K562 (cell line): ENCODE data around the gene AP2S1. TPM values are rescaled to one million over a fixed set of nuclear protein-coding genes. Genes with fewer than 3 reads are reported as not detected.
"Not testable (repeated sequence)": the region's sequence is repeated elsewhere in the genome, so short reads cannot be mapped to it uniquely, and the experiment has no call there.

Source experiments
- ATAC-seq: fragments of 200-7000 bp; cut with Tn5 transposase; 3 replicates; pipeline ENCODE4 v1.9.1; 2020; ENCODE audit warnings: moderate library complexity
- BruUV-seq: library from RNA; stranded (reverse); fragments of 400-500 nt; replicated peaks from 2 replicates; lab custom pipeline; 2021; lab: Mats Ljungman, UMichigan
- CTCF ChIA-PET: fragments of 300-600 bp; formaldehyde crosslinking; extraction: SDS; loops from one replicate; lab custom pipeline; 2021; ENCODE audit warnings: low intra/inter-chr PET ratio; lab: Yijun Ruan, JAX
- POLR2A ChIA-PET: fragments of 300-600, 350-650 bp; sonication (Branson Sonifier 250); formaldehyde crosslinking; extraction: SDS; loops from one replicate; lab custom pipeline; 2021; ENCODE audit warnings: antibody characterized with exemption, inconsistent platforms; lab: Yijun Ruan, JAX
- DNase-seq, 4 experiments: peaks; one replicate each; pipeline versions ENCODE4 v3.0.0 to v3.0.0-alpha.2; 2011 to 2018; ENCODE audit warnings: low spot score in 3 of 4, mixed read lengths in 3 of 4; ENCODE audit errors: extremely low read depth in 1 of 4
- FAIRE-seq: peaks from 2 replicates; lab custom pipeline; 2011; peaks lifted over from hg19 to GRCh38; lab: Jason Lieb, UNC
- H2AFZ ChIP-seq: 2 replicates; pipeline ENCODE4 v1.6.0; 2011; ENCODE audit warnings: low read depth, low read length, control low read depth, inconsistent platforms
- H3K27ac ChIP-seq: fragments of 200-600 bp; 3 replicates; pipeline ENCODE4 v1.8.0; 2011; ENCODE audit warnings: low read depth, mild to moderate bottlenecking, control low read depth, inconsistent platforms, low read length, moderate library complexity, mixed read lengths; ENCODE audit errors: extremely low read depth
- H3K27me3 ChIP-seq, 2 experiments: fragments of 300-600 bp in 1 of 2; 2 replicates in 1 of 2; 3 replicates in 1 of 2; pipeline versions ENCODE4 v1.6.0 to v1.8.0; 2011; ENCODE audit warnings: inconsistent platforms in 2 of 2, low read length in 2 of 2, mild to moderate bottlenecking in 1 of 2, mixed read lengths in 1 of 2, moderate library complexity in 1 of 2; ENCODE audit not compliant: control insufficient read depth in 2 of 2, insufficient read depth in 2 of 2
- H3K36me3 ChIP-seq: fragments of 300-600 bp; 3 replicates; pipeline ENCODE4 v1.8.0; 2011; ENCODE audit warnings: mild to moderate bottlenecking, low read length, inconsistent platforms; ENCODE audit not compliant: control insufficient read depth, insufficient read depth
- H3K4me1 ChIP-seq, 2 experiments: fragments of 200-600 bp in 1 of 2; replicated peaks in 1 of 2; 2 replicates in 1 of 2; 3 replicates in 1 of 2; pipeline versions ENCODE4 v1.5.1 to v1.8.0; 2011; ENCODE audit warnings: inconsistent platforms in 2 of 2, low read length in 2 of 2, mild to moderate bottlenecking in 1 of 2, mixed read lengths in 1 of 2, moderate library complexity in 1 of 2; ENCODE audit not compliant: control insufficient read depth in 2 of 2, insufficient read depth in 2 of 2
- H3K4me2 ChIP-seq: 2 replicates; pipeline ENCODE4 v1.6.1; 2011; ENCODE audit warnings: low read length, control low read depth, inconsistent platforms, mixed read lengths; ENCODE audit not compliant: insufficient read depth
- H3K4me3 ChIP-seq: fragments of 200-600 bp; sonication (generic), shearing (Covaris generic); 2 replicates; pipeline ENCODE4 v1.5.1; 2016; ENCODE audit warnings: control low read depth, inconsistent platforms
- H3K79me2 ChIP-seq: fragments of 200-600 bp; 3 replicates; pipeline ENCODE4 v1.8.0; 2011; ENCODE audit warnings: low read length, inconsistent platforms; ENCODE audit not compliant: control insufficient read depth, insufficient read depth
- H3K9ac ChIP-seq, 2 experiments: 2 replicates each; pipeline versions ENCODE4 v1.6.0 to v1.6.1; 2011; ENCODE audit warnings: low read depth in 2 of 2, low read length in 2 of 2, control low read depth in 1 of 2, inconsistent platforms in 1 of 2, mild to moderate bottlenecking in 1 of 2, mixed read lengths in 1 of 2; ENCODE audit not compliant: insufficient read depth in 1 of 2
- H3K9me1 ChIP-seq: one replicate; pipeline ENCODE4 v1.6.0; 2011; ENCODE audit warnings: inconsistent platforms, mild to moderate bottlenecking, low read length, moderate library complexity; ENCODE audit not compliant: control insufficient read depth, insufficient read depth
- H3K9me3 ChIP-seq: replicated peaks from 2 replicates; pipeline ENCODE4 v1.5.1; 2011; ENCODE audit warnings: low read depth, low read length, inconsistent platforms; ENCODE audit not compliant: control insufficient read depth, insufficient read depth
- H4K20me1 ChIP-seq: replicated peaks from 2 replicates; pipeline ENCODE4 v1.6.1; 2011; ENCODE audit warnings: low read length, inconsistent platforms, mixed read lengths; ENCODE audit not compliant: control insufficient read depth, insufficient read depth
- MCM7 ChIP-seq, 2 experiments: fragments of 450-650 bp; IDR thresholded peaks; 2 replicates each; pipeline ENCODE4 v1.6.1; 2016 to 2018
- PYGO2 ChIP-seq: fragments of 450-650 bp; IDR thresholded peaks from 2 replicates; pipeline ENCODE4 v1.6.1; 2016; ENCODE audit warnings: mild to moderate bottlenecking, missing genetic modification characterization, moderate library complexity, missing compliant biosample characterization
- ZKSCAN1 ChIP-seq: fragments of 150-350 bp; IDR thresholded peaks from 2 replicates; pipeline ENCODE4 v1.6.1; 2016; ENCODE audit warnings: low read depth, low read length
- WGBS: fragments of 100-300 bp; shearing (Covaris generic); methylation state at CpG from one replicate; pipeline ENCODE4 v1.1.6; 2016; ENCODE audit warnings: low coverage, mixed read lengths; ENCODE audit not compliant: insufficient coverage; ENCODE audit errors: missing lambda C conversion rate; 5-methylcytosine and 5-hydroxymethylcytosine counted together
- in situ Hi-C: fragments of 300-500 bp; cut with MboI; formaldehyde crosslinking; loops from 4 replicates; pipeline ENCODE4 v1.15.0; 2018; ENCODE audit warnings: inconsistent platforms, mixed read lengths
- intact Hi-C: fragments of 100-400 bp; cut with micrococcal nuclease; formaldehyde crosslinking; loops from 2 replicates; pipeline ENCODE4 v1.14.2; 2022
- polyA plus RNA-seq, 8 experiments: library from polyadenylated mRNA; depleted of rRNA in 4 of 8; stranded (reverse) in 5 of 8; unstranded in 3 of 8; fragments of >200 nt; fragmentation: Nextera tagmentation in 2 of 8; fragmentation: Illumina TruSeq in 1 of 8; extraction: Ambion mirVana in 2 of 8; extraction: Trizol in 1 of 8; gene quantifications; 2 replicates each; pipeline versions ENCODE4 v1.2.1 to v1.2.3, GENCODE V29; 2011 to 2014; ENCODE audit warnings: inconsistent platforms in 1 of 8, missing spikeins in 1 of 8
- total RNA-seq, 7 experiments: library from RNA; depleted of rRNA in 6 of 7; stranded (reverse); fragments of >200 nt in 6 of 7; fragmentation: Illumina TruSeq in 2 of 7; extraction: Trizol in 2 of 7; gene quantifications; 2 replicates each; pipeline versions ENCODE4 v1.2.1 to v1.2.3, GENCODE V29; 2011 to 2021; ENCODE audit warnings: low replicate concordance in 1 of 7
- TF ChIP-seq, protein P1 (sequence below), 2 experiments: fragments of 450-650 bp; formaldehyde crosslinking in 1 of 2; IDR thresholded peaks; 2 replicates each; pipeline versions ENCODE4 v1.4.0 to v1.6.1; 2014 to 2020; ENCODE audit warnings: mild to moderate bottlenecking in 2 of 2, borderline replicate concordance in 1 of 2, low read depth in 1 of 2

Gene AP2S1
- total and polyA plus RNA-seq, 9 of the 15 experiments (the other 6 are each of a cell fraction or from before 2014, with no cell fraction given) = 32.4 to 294 (median 136) TPM

DNA sequence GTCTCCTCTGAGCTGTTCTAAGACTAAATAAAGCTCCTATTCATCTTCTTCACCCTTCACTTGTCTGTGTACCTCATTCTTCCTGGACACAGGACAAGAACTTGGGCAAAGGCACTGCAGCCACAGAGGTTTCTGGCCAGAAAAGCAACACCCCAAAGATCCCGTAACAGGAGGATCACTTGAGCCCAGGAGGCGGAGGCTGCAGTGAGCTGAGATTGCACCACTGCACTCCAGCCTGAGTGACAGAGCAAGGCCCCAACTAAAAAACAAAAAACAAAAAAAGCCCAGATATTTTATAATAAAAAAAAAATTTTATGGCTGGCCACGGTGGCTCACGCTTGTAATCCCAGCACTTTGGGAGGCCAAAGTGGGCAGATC lies 28.2 kb downstream of the AP2S1 start:
- ATAC-seq, H3K9ac ChIP-seq, H3K4me3 ChIP-seq, intact Hi-C loops, H3K36me3 ChIP-seq, BruUV-seq, H3K9me1 ChIP-seq, H3K79me2 ChIP-seq, H3K9me3 ChIP-seq, DNase-seq, H3K27me3 ChIP-seq, H4K20me1 ChIP-seq, H3K27ac ChIP-seq, FAIRE-seq, in situ Hi-C loops, H3K4me2 ChIP-seq: not testable (repeated sequence)
- CTCF ChIA-PET = interaction anchor here (0.7 kb wide), 1 partner anchor 56 kb away, joined by 3 read pairs; no protein-coding TSS in a partner anchor
- Histone ChIP-seq H3K4me1 (peaks cover 2 to 16% of the 10 kb centered on the region in 2 experiments; a peak in 2 of 5 replicates), H2AFZ (peak overlapping the region; percentile 11)
- POLR2A ChIA-PET = interaction anchor here (0.8 to 1.3 kb wide), 5 partner anchors 10 to 37 kb away, joined by 3 to 6 read pairs (median 3); partner anchors contain the start of gene SLC1A5
- WGBS = 78% methylated on average over 4 of the region's 4 CpGs

DNA sequence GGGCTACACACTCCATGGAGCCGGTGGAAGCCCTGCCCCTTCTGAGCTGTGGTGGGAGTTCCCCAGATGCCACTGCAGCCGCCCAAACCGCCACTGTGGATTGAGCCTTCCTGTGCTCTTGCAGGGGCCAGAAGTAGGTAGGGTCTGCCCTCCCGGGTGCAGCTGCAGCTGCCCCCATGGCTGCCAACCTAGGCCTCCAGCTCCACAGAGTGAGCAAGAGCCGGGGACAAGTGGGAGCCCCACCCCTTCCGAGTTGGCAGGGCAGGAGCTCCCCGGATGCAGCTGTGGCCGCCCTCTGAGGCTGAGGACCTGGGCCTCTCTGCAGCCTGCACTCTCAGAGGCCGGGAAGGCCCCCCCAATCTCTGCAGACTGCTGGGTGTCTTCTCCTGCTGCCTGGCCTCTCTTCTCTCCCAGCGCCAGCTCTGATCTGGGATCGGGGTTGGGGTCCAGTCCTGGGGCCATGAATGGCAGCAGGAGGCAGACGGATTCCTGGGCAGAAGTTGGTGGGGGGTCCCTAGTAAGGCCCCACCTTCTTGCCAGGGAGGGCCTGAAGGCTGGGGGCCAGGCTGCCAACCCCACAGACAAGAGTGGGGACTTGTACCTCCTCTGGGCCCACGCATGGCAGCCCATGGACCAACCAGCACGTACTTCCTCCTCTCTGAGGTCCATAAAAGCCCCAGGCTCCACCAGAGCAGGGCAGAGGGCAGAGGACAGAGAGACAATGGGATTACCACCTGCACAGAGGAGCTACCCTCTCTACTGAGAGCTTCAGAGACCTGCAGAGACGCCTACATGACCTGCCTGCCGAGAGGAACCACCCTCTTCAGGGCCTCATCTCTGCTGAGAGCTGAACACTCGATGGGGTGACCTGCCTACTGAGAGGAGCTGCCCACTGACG lies 28.9 kb downstream of the AP2S1 start:
- no peak overlapping the region for H3K4me2 ChIP-seq
- ATAC-seq = no peak
- TF ChIP-seq, protein P1, sequence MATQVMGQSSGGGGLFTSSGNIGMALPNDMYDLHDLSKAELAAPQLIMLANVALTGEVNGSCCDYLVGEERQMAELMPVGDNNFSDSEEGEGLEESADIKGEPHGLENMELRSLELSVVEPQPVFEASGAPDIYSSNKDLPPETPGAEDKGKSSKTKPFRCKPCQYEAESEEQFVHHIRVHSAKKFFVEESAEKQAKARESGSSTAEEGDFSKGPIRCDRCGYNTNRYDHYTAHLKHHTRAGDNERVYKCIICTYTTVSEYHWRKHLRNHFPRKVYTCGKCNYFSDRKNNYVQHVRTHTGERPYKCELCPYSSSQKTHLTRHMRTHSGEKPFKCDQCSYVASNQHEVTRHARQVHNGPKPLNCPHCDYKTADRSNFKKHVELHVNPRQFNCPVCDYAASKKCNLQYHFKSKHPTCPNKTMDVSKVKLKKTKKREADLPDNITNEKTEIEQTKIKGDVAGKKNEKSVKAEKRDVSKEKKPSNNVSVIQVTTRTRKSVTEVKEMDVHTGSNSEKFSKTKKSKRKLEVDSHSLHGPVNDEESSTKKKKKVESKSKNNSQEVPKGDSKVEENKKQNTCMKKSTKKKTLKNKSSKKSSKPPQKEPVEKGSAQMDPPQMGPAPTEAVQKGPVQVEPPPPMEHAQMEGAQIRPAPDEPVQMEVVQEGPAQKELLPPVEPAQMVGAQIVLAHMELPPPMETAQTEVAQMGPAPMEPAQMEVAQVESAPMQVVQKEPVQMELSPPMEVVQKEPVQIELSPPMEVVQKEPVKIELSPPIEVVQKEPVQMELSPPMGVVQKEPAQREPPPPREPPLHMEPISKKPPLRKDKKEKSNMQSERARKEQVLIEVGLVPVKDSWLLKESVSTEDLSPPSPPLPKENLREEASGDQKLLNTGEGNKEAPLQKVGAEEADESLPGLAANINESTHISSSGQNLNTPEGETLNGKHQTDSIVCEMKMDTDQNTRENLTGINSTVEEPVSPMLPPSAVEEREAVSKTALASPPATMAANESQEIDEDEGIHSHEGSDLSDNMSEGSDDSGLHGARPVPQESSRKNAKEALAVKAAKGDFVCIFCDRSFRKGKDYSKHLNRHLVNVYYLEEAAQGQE (IDR thresholded peaks at IDR 0.05; ENCODE audit: borderline replicate concordance) = no peak
- TF ChIP-seq, protein P1 (CRISPR knock-in tag; IDR thresholded peaks at IDR 0.05; ENCODE audit: low read depth) = no peak
- TF ChIP-seq MCM7 (IDR thresholded peaks at IDR 0.05) = no peak
- no peak for TF ChIP-seq ZKSCAN1
- TF ChIP-seq PYGO2 (tag) = no peak

More for the DNA sequence above, 28.9 kb downstream of the AP2S1 start:
- POLR2A ChIA-PET = interaction anchor here (0.7 to 1.3 kb wide), 6 partner anchors 10 to 37 kb away, joined by 3 to 6 read pairs (median 3); partner anchors contain the start of gene SLC1A5
- Histone ChIP-seq H3K36me3 (no peaks in the 10 kb centered on the region), H3K27ac (no peak overlapping the region), H3K79me2 (no peaks in the 10 kb centered on the region), H4K20me1 (no peaks in the 10 kb centered on the region), H3K9me3 (no peaks in the 10 kb centered on the region), H3K9ac (peak overlapping the region in 1 of 2 experiments; percentile 62; a peak in 2 of 4 replicates), H3K4me1 (peaks cover 2 to 16% of the 10 kb centered on the region in 2 experiments; a peak in 2 of 5 replicates), H3K27me3 (no peaks in the 10 kb centered on the region), H2AFZ (peak overlapping the region; percentile 11), H3K9me1 (no peaks in the 10 kb centered on the region), H3K4me3 (no peak overlapping the region)
- intact Hi-C loops = no loop called here
- no peak for DNase-seq
- WGBS = 60% methylated on average over 15 of the region's 18 CpGs
- FAIRE-seq = no peak
- CTCF ChIA-PET = interaction anchor here (0.7 kb wide), 1 partner anchor 55 kb away, joined by 3 read pairs; no protein-coding TSS in a partner anchor
- in situ Hi-C loops = no loop called here
- BruUV-seq = no TSS peak
